Measurements from ENCODE around the gene CARM1.

CARM1 gene

GRCh38 chr19:10858204-10858828 lies 13.0 kb upstream of the CARM1 start:
- no peak for TF ChIP-seq GATA2 (IDR thresholded peaks at IDR 0.05; ENCODE audit: low read depth, low read length)
- TF ChIP-seq GATA3 (IDR thresholded peaks at IDR 0.05; ENCODE audit: low read depth, low read length), result no peak

GRCh38 chr19:10861103-10861651 lies 10.2 kb upstream of the CARM1 start:
- TF ChIP-seq GATA2 (IDR thresholded peaks at IDR 0.05; ENCODE audit: low read depth, low read length) (no peak), GATA3 (IDR thresholded peaks at IDR 0.05; ENCODE audit: low read depth, low read length) (no peak)

- TF ChIP-seq GATA2 (IDR thresholded peaks at IDR 0.05; ENCODE audit: low read depth, low read length) (no peak), GATA3 (IDR thresholded peaks at IDR 0.05; ENCODE audit: low read depth, low read length) (no peak)
These were observed 8.7 kb upstream of the CARM1 start for GRCh38 chr19:10862561-10863106.

DNA sequence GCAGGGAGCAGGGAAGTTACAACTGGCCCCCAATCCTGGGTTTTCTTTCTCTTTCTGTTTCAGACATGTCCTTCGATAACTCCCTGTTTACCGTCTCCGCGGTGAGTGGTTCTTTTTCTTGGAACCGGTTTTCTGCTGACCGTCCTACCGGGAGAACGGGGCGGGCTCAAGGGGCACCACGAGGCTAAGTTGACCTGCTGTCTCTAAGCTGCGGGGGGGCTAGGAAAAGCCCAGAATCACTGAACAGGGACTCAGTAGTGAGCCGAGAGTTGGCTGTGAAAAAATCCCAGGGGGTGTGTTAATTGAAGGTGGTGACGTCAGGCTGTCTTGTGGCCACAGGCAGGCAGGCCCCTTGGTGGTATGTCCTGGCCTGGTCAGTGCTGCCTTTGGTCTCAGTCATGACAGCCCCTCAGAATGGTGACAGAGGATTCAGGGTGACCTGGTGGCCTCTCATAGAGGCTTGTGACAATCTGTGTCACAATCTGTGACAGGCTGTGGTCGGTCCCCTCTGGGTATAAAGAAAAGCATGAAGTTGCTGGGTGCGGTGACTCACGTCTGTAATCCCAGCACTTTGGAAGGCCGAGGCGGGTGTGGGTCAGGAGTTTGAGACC lies 8.1 kb upstream of the CARM1 start:
- TF ChIP-seq GATA3 (IDR thresholded peaks at IDR 0.05; ENCODE audit: low read depth, low read length) (no peak), GATA2 (IDR thresholded peaks at IDR 0.05; ENCODE audit: low read depth, low read length) (no peak)

- TF ChIP-seq GATA3 (IDR thresholded peaks at IDR 0.05; ENCODE audit: low read depth, low read length), result no peak
- TF ChIP-seq GATA2 (IDR thresholded peaks at IDR 0.05; ENCODE audit: low read depth, low read length), result no peak
These were observed 6.8 kb upstream of the CARM1 start for GRCh38 chr19:10864538-10864899.

GRCh38 chr19:10866495-10866894 lies 4.9 kb upstream of the CARM1 start:
- TF ChIP-seq GATA2 (IDR thresholded peaks at IDR 0.05; ENCODE audit: low read depth, low read length) (no peak), GATA3 (IDR thresholded peaks at IDR 0.05; ENCODE audit: low read depth, low read length) (no peak)

DNA sequence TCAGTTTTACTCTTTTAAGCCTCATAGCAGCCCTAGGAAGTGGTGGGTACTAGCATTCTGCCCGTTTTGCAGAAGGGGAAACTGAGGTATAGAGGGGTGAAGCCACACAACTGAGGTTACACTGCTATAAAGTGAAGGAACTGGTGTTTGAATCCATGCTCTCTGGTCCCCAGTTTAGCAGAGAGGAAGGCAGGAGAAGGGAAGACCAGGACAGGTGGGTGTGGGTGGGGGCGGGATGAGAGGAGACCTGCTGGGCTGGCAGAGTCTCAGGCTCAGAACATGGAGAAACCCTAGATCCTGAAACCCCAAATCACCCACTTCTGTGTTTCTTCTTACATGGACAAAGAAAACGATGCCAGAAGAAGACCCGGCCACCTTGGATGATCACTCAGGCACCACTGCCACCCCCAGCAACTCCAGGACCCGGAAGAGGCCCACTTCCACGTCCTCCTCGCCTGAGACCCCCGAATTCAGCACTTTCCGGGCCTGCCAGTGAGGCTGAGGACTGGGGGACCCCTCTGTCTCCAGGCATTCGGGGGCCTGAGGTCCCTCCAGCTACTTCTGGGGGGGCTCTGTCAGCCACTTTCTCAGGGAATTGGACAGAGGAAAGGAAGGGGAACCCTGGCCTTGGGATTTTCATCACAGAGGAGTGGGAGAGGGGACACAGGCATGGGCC lies 2.3 kb upstream of the CARM1 start:
- TF ChIP-seq GATA2 (IDR thresholded peaks at IDR 0.05; ENCODE audit: low read depth, low read length), result no peak
- TF ChIP-seq GATA3 (IDR thresholded peaks at IDR 0.05; ENCODE audit: low read depth, low read length), result no peak

DNA sequence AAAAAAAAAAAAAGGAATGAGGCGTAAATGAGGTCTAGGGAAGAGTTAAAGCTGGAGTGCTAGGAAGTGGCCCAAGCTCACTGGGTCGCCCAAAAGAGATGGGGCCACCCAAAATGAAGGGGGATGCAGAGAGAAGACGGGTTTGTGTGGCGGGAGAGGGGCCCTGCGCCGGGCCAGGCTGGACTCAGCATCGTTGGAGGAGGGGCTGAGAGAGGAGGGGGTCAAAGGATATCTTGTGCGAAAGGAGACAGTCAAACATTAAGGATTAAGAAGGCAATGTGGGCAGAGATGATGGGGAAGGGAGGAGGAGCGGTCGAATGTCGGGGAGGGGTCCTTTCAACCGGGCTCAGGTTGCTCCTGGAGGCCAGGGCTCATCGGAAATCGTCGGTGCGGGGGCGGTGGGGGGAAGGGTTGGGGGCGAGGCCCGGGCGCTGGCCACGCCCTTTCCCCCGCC lies 825 bp upstream of the CARM1 start:
- TF ChIP-seq GATA2 (IDR thresholded peaks at IDR 0.05; ENCODE audit: low read depth, low read length) (no peak), GATA3 (IDR thresholded peaks at IDR 0.05; ENCODE audit: low read depth, low read length) (no peak)

GRCh38 chr19:10871711-10872545 lies 575 bp downstream of the CARM1 start:
- TF ChIP-seq GATA3 (IDR thresholded peaks at IDR 0.05; ENCODE audit: low read depth, low read length) (no peak), GATA2 (IDR thresholded peaks at IDR 0.05; ENCODE audit: low read depth, low read length) (no peak)

GRCh38 chr19:10872546-10873107 lies 1.3 kb downstream of the CARM1 start:
- TF ChIP-seq GATA3 (IDR thresholded peaks at IDR 0.05; ENCODE audit: low read depth, low read length), result no peak
- no peak for TF ChIP-seq GATA2 (IDR thresholded peaks at IDR 0.05; ENCODE audit: low read depth, low read length)

DNA sequence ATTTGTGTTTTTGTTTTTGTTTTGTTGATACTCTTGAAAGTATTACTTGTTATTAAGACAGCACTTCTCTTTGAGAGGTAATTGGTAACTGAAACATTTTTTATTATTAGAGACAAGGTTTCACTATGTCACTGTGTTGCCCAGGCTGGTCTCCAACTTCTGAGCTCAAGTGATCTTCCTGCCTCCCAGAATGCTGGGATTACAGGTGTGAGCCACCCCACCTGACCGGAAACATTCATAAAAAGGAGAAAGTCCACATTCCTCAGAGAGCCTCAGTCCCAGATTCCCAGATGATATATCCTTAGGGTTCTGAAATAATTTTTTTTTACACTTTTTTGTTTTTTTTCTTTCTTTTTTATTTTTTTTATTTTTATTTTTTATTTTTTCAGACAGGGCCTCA lies 2.7 kb downstream of the CARM1 start:
- TF ChIP-seq GATA3 (IDR thresholded peaks at IDR 0.05; ENCODE audit: low read depth, low read length), result no peak
- no peak for TF ChIP-seq GATA2 (IDR thresholded peaks at IDR 0.05; ENCODE audit: low read depth, low read length)

- TF ChIP-seq GATA2 (IDR thresholded peaks at IDR 0.05; ENCODE audit: low read depth, low read length), result no peak
- TF ChIP-seq GATA3 (IDR thresholded peaks at IDR 0.05; ENCODE audit: low read depth, low read length), result no peak
These were observed 5.3 kb downstream of the CARM1 start for GRCh38 chr19:10876459-10877240.

DNA sequence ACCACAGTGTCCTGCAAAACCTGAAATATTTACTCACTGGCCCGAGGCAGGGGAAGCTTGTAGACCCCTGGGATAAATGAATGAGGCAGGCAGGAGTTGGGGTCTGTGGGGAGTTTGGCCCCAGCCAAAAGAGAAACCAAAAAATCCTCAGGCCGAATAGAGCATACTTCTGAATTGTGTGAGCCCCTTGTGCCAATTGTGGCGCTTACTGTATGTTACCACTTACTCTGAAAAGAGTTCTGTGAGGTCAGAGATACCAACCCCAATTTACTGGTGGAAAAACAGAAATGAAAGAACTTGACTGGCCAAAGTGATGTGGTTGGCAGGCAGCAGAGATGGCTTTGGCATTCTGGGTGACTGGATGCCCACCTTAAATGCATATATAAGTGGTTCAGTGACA lies 6.9 kb downstream of the CARM1 start:
- TF ChIP-seq GATA2 (IDR thresholded peaks at IDR 0.05; ENCODE audit: low read depth, low read length) (no peak), GATA3 (IDR thresholded peaks at IDR 0.05; ENCODE audit: low read depth, low read length) (no peak)
